AG09319 (cell line): Measurements from ENCODE around the gene TP53I13.

ENCODE experiments used
- DNase-seq: peaks from one replicate; pipeline ENCODE4 v3.0.0-alpha.2; 2010; ENCODE audit warnings: low read depth; ENCODE audit errors: extremely low read depth
- TF ChIP-seq, protein P1 (sequence below): IDR thresholded peaks from 2 replicates; pipeline ENCODE4 v1.5.1; 2011; ENCODE audit warnings: low read depth, mild to moderate bottlenecking, inconsistent platforms, low read length, moderate library complexity

TP53I13 gene

DNA sequence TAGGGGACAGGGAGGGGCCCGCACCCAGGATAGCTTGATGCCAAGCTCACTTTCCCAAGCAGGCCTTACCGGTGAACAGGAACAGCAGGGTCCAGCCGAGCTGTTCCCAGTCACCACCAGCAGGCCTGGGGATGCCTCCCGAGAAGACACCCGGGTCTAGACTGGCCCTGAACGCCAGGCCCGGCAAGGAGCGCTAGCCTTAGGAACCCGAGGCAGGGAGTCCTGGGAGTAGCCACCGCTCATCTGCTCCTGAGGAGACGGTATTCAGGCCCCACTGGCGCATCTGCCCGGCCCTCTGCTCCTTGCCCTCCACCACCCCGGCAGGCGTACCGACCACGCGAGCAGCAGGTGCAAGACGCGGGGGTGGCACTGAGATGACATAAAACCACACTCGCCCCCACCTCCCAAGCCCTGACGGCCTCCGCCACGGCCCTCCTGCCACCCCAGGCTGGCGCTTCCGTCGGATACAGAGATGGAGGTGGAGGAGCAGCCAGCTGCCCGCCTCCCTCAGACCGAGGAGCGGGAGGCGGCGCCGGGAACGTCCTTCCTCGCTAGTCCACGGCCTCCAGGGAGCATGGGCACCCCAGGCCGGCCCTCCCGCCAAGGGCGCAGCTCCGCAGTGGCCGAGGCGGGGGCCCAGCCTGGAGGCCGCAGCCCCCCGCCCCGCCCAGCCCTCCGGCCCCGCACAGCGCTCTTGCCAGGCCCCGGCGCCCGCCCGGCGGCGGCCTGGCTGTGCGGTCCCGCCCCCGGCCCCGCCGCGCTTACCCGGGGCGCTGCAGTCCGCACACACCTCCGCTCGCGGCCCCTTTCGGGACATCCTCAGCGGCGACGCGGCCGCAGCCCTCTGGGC is 20.3 kb downstream of the TP53I13 start:
- no peak for DNase-seq
- TF ChIP-seq, protein P1, sequence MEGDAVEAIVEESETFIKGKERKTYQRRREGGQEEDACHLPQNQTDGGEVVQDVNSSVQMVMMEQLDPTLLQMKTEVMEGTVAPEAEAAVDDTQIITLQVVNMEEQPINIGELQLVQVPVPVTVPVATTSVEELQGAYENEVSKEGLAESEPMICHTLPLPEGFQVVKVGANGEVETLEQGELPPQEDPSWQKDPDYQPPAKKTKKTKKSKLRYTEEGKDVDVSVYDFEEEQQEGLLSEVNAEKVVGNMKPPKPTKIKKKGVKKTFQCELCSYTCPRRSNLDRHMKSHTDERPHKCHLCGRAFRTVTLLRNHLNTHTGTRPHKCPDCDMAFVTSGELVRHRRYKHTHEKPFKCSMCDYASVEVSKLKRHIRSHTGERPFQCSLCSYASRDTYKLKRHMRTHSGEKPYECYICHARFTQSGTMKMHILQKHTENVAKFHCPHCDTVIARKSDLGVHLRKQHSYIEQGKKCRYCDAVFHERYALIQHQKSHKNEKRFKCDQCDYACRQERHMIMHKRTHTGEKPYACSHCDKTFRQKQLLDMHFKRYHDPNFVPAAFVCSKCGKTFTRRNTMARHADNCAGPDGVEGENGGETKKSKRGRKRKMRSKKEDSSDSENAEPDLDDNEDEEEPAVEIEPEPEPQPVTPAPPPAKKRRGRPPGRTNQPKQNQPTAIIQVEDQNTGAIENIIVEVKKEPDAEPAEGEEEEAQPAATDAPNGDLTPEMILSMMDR = no peak

DNA sequence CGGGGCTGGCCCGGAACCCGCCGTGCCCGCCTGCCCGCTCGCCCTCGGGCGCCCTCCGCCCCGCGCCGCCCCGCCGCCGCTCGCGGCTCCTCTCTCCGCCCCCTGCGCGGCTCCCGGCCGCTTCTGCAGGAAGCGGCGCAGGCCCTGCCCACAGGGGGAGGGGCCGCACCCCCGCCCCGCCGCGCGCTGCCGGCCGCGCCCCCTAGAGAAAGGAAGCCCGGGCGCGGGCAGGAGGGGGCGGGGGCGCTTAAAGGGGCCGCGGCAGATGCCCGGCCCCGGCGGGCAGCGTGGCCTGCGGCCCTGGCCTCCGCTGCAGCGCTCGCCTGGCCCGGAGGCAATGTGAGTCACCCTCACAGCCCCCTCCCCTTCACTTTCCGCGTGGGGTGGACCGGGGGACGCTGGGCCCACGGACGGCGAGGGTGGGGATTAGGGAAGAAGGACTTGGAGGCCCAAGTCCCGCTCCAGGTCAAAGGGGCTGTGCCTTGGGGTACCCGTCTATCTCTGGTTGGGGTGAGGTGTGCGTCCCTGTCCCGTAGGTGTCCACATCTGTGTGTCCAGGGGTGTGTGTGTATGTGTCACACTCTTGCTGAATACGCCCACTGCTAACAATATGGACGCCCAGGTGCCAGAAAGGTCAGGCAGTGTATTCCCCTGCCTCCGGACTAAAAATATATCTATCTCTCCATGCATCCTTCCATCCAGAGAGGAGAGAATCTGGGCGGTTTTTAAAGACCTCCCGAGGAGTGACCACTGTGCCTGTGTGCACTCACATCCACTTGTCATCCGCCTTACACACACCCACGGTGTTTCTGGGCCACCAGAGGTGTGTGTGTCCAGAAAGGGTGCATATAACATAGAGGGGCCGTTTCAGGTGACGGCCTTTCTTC is 21.3 kb downstream of the TP53I13 start, which contains the start of gene GIT1:
TSS of gene GIT1 (minus strand) at position 125 of the 887 bp plus-strand sequence. CDS start 270 bp downstream, outside the sequence.
- DNase-seq = peak; percentile 54
- TF ChIP-seq, protein P1 = no peak

DNA sequence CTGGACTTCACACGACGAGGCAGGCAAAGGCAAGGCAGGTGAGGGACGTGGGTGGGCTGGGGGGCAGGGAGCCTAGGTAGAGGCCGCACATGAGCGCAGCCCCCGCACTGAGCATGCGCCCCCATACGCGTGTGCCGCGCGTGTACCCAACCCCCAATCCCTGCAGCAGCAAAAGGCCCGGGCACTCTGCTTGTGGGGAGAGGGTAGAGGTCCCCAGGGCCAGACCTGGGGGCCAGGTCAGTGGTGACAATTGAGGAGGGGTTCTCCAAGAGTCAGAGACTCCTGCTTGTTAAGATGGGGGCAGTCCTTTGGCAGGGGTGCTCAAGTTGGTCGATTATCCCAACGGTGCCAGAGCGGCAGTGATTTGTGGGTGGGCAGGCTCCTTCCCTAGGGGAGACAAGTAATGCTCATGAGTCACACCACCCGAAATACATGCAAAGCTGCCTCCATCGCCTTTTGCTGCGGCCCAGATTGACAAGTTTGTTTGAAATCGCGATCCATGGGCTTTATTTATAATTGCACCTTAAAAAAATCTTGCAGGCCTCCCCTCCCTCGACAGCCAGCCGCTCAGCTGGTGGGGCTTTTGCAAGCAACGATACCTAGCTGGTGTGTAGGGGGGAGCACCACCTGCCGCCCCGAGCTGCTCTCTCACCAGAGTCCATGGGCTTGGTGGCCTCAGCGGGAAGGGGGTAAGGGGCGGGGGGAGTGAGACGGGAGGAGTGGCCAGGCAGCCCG is 22.1 kb downstream of the TP53I13 start:
- TF ChIP-seq, protein P1 = no peak
- DNase-seq = no peak

DNA sequence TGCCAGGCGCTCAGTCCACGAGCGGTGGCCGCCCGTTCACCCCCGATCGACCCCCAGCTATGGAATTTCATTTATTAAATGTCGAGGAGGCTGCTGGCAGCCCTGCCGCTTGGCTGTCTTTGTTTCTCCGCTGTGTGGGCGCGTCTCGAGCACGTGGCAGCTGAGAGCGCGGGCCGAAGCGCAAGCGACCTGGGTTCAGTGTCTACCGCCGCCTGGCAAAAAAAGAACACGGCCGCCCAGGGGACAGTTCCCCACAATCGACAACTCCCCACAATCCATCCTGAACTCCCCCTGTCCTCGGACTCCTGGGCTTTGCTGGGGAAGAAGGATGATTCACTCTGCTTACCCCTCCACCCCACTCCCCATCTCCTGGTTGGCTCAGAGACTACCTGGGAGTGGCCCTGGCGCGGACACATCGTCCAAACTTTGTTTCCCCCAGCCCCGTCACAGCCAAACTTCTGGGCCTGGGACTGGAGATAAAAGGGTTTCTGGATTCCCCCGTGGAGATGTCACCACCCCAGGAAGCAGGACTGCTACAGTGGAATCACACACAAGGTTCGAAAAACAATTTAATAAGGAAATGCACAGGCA is 22.7 kb downstream of the TP53I13 start:
- no peak for DNase-seq
- TF ChIP-seq, protein P1 = no peak

DNA sequence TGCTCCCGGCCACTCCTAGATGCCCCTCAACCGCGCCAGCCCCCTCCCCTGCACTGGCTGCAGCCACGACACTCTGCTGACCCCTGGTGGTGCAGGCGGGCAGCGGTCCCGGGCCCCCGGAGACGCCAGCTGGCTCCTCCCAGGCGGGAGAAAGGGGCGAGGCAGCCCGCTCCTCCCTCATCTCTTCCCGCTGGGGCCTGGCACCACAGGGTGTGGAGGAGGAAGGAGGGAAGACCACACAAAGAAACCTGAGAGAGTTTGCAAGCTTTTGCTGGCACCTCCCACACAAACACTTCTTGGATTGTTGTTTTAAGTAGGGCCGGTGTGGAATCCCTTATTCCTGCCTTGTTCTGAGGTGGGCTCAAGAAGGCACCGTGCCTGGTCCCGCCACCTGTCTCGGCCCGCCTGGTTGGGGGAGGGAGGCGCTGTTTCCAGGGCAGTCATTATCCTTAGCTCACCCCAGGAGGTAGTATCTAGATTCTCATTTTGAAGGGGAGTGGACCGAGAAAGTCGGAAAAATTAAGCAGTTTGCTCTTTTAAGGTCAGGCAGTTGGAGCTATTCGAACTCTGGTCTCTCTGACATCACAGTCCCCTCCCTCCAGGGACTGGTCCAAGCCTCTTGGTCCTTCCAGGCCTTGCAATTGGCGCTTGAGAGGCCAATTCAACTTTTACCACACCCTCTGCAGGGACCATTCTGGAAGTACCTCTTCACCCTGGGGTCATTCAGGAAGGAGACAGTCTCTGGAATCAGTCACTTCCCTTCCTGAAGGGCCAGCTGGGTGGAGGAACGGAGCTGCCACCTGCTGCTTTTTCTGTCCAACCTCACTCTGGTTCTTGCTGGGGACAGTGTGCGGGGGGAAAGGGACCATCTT is 23.5 kb downstream of the TP53I13 start:
- DNase-seq = no peak
- TF ChIP-seq, protein P1 = peak; percentile 99
